Astrocyte (in vitro differentiated cells and primary cell): ENCODE measurements around the gene CTRB2. TPM values are rescaled to one million over a fixed set of nuclear protein-coding genes. Genes with fewer than 3 reads are reported as not detected.

Experiments
- DNase-seq: peaks from one replicate; pipeline ENCODE4 v3.0.0-alpha.2; 2010; ENCODE audit warnings: low read depth
- FAIRE-seq: peaks from 2 replicates; lab custom pipeline; 2011; peaks lifted over from hg19 to GRCh38; lab: Jason Lieb, UNC
- H2AFZ ChIP-seq: 2 replicates; pipeline ENCODE4 v1.6.0; 2012; ENCODE audit warnings: low read depth, low read length, inconsistent platforms
- H3K27ac ChIP-seq: 2 replicates; pipeline ENCODE4 v1.5.1; 2011; ENCODE audit warnings: low read depth, low read length, inconsistent platforms
- H3K27me3 ChIP-seq: 2 replicates; pipeline ENCODE4 v1.6.0; 2011; ENCODE audit warnings: low read length, inconsistent platforms; ENCODE audit not compliant: insufficient read depth
- H3K36me3 ChIP-seq: 2 replicates; pipeline ENCODE4 v1.5.1; 2011; ENCODE audit warnings: low read length, inconsistent platforms; ENCODE audit not compliant: insufficient read depth
- H3K4me1 ChIP-seq: 2 replicates; pipeline ENCODE4 v1.5.1; 2011; ENCODE audit warnings: low read length, inconsistent platforms; ENCODE audit not compliant: insufficient read depth
- H3K4me2 ChIP-seq: 2 replicates; pipeline ENCODE4 v1.6.0; 2012; ENCODE audit warnings: low read length, inconsistent platforms
- H3K4me3 ChIP-seq: 2 replicates; pipeline ENCODE4 v1.5.1; 2011; ENCODE audit warnings: low read depth, mild to moderate bottlenecking, low read length, inconsistent platforms; ENCODE audit not compliant: insufficient read depth
- H3K79me2 ChIP-seq: 2 replicates; pipeline ENCODE4 v1.6.0; 2012; ENCODE audit warnings: mild to moderate bottlenecking, low read length, inconsistent platforms; ENCODE audit not compliant: insufficient read depth
- H3K9ac ChIP-seq: 2 replicates; pipeline ENCODE4 v1.6.0; 2012; ENCODE audit warnings: mild to moderate bottlenecking, low read length, inconsistent platforms
- H3K9me3 ChIP-seq: 2 replicates; pipeline ENCODE4 v1.5.1; 2012; ENCODE audit warnings: low read depth, mild to moderate bottlenecking, low read length, inconsistent platforms; ENCODE audit not compliant: insufficient read depth
- H4K20me1 ChIP-seq: 2 replicates; pipeline ENCODE4 v1.6.0; 2012; ENCODE audit warnings: low read length, inconsistent platforms; ENCODE audit not compliant: insufficient read depth
- H3K27ac Mint-ChIP-seq: one replicate; pipeline ENCODE4 v1.8.0; 2021; ENCODE audit warnings: mild to moderate bottlenecking, mixed read lengths; ENCODE audit not compliant: unreplicated experiment
- H3K27me3 Mint-ChIP-seq: one replicate; pipeline ENCODE4 v1.8.0; 2021; ENCODE audit warnings: low read depth, mixed read lengths; ENCODE audit not compliant: unreplicated experiment
- H3K36me3 Mint-ChIP-seq: one replicate; pipeline ENCODE4 v1.8.0; 2021; ENCODE audit warnings: low read depth, mixed read lengths; ENCODE audit not compliant: unreplicated experiment
- H3K4me1 Mint-ChIP-seq: one replicate; pipeline ENCODE4 v1.8.0; 2021; ENCODE audit warnings: low read depth, mixed read lengths; ENCODE audit not compliant: unreplicated experiment
- H3K4me3 Mint-ChIP-seq: one replicate; pipeline ENCODE4 v1.8.0; 2021; ENCODE audit warnings: mild to moderate bottlenecking, moderate library complexity, mixed read lengths; ENCODE audit not compliant: unreplicated experiment
- H3K9me3 Mint-ChIP-seq: one replicate; pipeline ENCODE4 v1.8.0; 2021; ENCODE audit warnings: mild to moderate bottlenecking, mixed read lengths; ENCODE audit not compliant: unreplicated experiment
- CTCF ChIP-seq: IDR thresholded peaks from 2 replicates; pipeline ENCODE4 v1.5.1; 2011; ENCODE audit warnings: low read depth, mild to moderate bottlenecking, inconsistent platforms, low read length, moderate library complexity; ENCODE audit not compliant: insufficient read depth
- EZH2 ChIP-seq: IDR thresholded peaks from 2 replicates; pipeline ENCODE4 v1.6.1; 2012; ENCODE audit warnings: mild to moderate bottlenecking, low read length, inconsistent platforms; ENCODE audit not compliant: insufficient read depth
- total RNA-seq: library from RNA; stranded (reverse); gene quantifications from 2 replicates; pipeline ENCODE4 v1.2.1, GENCODE V29; 2021

CTRB2 gene
- total RNA-seq, 1 donor from 2014 or later: 0.43 TPM

DNA sequence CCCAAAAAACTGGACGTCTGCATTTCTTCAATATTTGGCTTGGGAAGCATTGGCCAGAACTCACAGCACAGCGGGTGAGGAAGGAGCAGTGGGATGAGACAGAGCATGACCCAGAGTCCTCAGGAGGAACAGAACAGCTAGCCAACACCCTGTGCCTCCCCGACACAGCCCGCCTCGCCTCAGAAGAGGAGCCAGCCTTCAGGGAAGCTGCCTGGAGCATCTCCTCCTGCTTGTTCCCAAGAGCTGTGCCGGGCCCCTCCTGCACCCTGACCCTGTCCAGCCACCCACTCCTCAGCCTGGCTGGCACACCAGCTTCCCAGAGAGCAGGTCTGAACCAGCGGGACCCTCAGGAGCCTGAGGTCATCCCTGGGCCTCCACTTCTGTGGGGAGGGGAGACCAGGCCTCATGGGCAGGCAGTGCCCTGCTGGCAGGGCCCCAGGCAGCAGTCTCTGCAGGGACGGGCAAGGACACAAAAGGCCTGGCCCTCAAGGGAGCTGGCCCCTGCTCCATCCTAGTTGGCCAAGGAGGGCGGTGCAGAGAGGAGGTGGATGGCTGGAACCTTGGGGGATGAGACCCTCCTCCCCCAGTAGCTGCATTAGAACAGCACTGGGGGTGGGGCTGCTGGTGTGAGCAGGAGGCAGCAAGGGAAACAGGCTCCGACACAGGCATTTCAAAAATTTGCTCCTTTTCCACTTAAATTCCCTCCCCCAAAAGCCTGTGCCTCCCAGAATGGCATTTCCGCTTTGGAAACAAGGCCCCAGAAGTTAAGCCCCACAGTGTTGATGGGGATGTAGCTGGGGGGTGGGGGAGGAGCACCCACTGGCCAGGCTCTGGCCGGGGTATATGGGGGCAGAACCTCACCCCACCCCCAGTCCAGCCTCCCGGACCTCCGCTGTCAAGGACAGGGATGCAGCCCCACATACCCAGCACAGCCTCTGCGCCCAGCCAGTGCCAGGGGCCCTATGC is 46.3 kb upstream of the CTRB2 start:
- no peaks in the 10 kb centered on the region for H3K36me3 ChIP-seq
- H3K27ac ChIP-seq: peak overlapping the region; percentile 82
- Mint-ChIP-seq H3K27ac (peak overlapping the region; percentile 93), H3K27me3 (no peaks in the 10 kb centered on the region), H3K9me3 (no peaks in the 10 kb centered on the region), H3K4me3 (peak overlapping the region; percentile 70), H3K36me3 (peaks cover 3% of the 10 kb centered on the region), H3K4me1 (peaks cover 57% of the 10 kb centered on the region)
- H4K20me1 ChIP-seq: peaks cover 87% of the 10 kb centered on the region
- H3K27me3 ChIP-seq: no peaks in the 10 kb centered on the region
- no peaks in the 10 kb centered on the region for H3K9me3 ChIP-seq
- H3K79me2 ChIP-seq: peaks cover 96% of the 10 kb centered on the region
- H2AFZ ChIP-seq: no peak overlapping the region
- peaks cover 77% of the 10 kb centered on the region for H3K4me1 ChIP-seq
- peak; percentile 17 for FAIRE-seq
- H3K9ac ChIP-seq: peak overlapping the region; percentile 73
- peak; percentile 78 for DNase-seq
- H3K4me3 ChIP-seq: peak overlapping the region; percentile 29
- TF ChIP-seq CTCF (no peak), EZH2 (no peak)
- peak overlapping the region; percentile 80 for H3K4me2 ChIP-seq

DNA sequence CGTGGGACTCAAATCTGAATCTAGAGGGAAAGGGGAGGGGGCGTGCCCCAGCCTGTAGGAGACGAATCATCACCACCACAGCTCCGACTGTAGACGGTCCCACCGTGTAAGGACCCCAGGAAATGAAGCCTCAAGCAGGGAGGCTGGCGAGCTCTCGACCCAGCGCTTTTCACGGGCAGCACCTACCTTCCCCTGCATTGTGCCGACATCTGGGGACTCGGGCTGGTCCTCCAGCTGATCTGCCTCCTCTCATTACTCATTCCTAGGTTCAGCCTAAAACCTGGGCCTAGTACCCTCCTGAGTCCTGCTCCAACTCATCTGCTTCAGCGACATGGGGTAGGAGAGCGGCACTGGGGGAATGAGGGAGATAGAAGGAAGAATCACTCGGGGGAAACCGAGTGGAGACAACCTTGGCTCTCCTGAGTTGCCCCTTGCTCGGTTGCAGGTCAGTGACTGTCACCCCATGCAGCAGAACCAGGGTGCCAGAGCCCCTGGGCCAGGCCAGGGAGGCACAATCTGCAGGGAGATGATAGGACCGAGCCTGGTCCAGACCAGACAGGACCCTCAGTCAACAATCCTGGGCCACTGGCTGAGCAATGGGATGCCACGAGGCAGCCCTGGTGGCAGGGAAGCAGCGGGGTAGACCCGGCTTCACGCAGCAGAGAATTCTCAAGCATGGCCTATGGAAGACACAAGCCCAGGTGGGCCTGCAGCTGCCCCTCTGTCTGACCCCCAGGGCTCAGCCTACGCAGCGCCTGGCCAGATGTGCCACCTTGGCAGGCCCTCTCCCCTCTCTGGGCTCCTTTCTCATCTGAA is 45.3 kb upstream of the CTRB2 start:
- H3K36me3 ChIP-seq: no peaks in the 10 kb centered on the region
- Mint-ChIP-seq H3K9me3 (no peaks in the 10 kb centered on the region), H3K36me3 (peaks cover 3% of the 10 kb centered on the region), H3K4me1 (peaks cover 59% of the 10 kb centered on the region), H3K27me3 (no peaks in the 10 kb centered on the region), H3K27ac (peak overlapping the region; percentile 93), H3K4me3 (peak overlapping the region; percentile 80)
- DNase-seq (no peak), FAIRE-seq (no peak)
- H3K4me2 ChIP-seq: peak overlapping the region; percentile 80
- no peak overlapping the region for H2AFZ ChIP-seq
- peaks cover 87% of the 10 kb centered on the region for H4K20me1 ChIP-seq
- peak overlapping the region; percentile 29 for H3K4me3 ChIP-seq
- peaks cover 80% of the 10 kb centered on the region for H3K4me1 ChIP-seq
- no peak for TF ChIP-seq EZH2
- TF ChIP-seq CTCF: no peak
- H3K9ac ChIP-seq: peak overlapping the region; percentile 73
- H3K27ac ChIP-seq: peak overlapping the region; percentile 82
- H3K9me3 ChIP-seq: no peaks in the 10 kb centered on the region
- no peaks in the 10 kb centered on the region for H3K27me3 ChIP-seq
- peaks cover 96% of the 10 kb centered on the region for H3K79me2 ChIP-seq
